ENCODE results near the gene STX4. TPM values are rescaled to one million over a fixed set of nuclear protein-coding genes. Genes with fewer than 3 reads are reported as not detected.

Gene STX4
- total RNA-seq, 1 donor from 2014 or later = 6.6 TPM

DNA sequence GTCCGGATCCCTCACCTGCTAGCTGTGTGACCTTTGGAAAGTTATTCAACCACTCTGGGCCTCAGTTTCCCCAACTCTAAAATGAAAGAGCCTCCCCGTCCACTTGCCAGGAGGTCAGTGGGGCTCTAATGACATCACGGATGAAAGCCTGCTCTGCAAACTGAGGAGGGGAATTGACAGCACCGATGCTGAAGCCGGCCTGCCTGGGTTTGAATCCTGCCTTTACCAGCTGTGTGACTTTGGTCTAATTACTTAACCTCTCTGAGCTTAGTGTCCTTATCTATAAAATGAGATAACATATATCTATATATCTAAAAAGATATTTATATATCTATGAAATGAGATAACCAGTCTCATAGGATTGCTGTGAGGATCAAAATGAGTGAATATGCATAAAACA is 24.8 kb upstream of the STX4 start:
- Mint-ChIP-seq H3K9me3 (no peaks in the 10 kb centered on the region), H3K4me3 (no peak overlapping the region), H3K27ac (no peak overlapping the region), H3K36me3 (no peaks in the 10 kb centered on the region), H3K4me1 (peaks cover 21% of the 10 kb centered on the region), H3K27me3 (ENCODE audit: insufficient read depth, low read depth) (peaks cover 19% of the 10 kb centered on the region)
- Histone ChIP-seq H3K4me1 (peaks cover 6% of the 10 kb centered on the region), H3K27me3 (peaks cover 25% of the 10 kb centered on the region), H4K20me1 (ENCODE audit: low read depth) (peaks cover 12% of the 10 kb centered on the region), H3K4me3 (no peak overlapping the region), H3F3A (ENCODE audit: low read depth) (no peaks in the 10 kb centered on the region), H3K9ac (no peak overlapping the region), H3K4me2 (no peak overlapping the region), H2AFZ (replicated peaks) (no peak overlapping the region), H3K27ac (no peak overlapping the region), H3K9me3 (ENCODE audit: low read depth) (no peaks in the 10 kb centered on the region), H3K36me3 (no peaks in the 10 kb centered on the region), H3K79me2 (ENCODE audit: low read depth) (peaks cover 6% of the 10 kb centered on the region)
- no peak for TF ChIP-seq EZH2phosphoT487 (IDR thresholded peaks at IDR 0.05)
- TF ChIP-seq EZH2 (IDR thresholded peaks at IDR 0.05) = no peak
- TF ChIP-seq, protein P1, sequence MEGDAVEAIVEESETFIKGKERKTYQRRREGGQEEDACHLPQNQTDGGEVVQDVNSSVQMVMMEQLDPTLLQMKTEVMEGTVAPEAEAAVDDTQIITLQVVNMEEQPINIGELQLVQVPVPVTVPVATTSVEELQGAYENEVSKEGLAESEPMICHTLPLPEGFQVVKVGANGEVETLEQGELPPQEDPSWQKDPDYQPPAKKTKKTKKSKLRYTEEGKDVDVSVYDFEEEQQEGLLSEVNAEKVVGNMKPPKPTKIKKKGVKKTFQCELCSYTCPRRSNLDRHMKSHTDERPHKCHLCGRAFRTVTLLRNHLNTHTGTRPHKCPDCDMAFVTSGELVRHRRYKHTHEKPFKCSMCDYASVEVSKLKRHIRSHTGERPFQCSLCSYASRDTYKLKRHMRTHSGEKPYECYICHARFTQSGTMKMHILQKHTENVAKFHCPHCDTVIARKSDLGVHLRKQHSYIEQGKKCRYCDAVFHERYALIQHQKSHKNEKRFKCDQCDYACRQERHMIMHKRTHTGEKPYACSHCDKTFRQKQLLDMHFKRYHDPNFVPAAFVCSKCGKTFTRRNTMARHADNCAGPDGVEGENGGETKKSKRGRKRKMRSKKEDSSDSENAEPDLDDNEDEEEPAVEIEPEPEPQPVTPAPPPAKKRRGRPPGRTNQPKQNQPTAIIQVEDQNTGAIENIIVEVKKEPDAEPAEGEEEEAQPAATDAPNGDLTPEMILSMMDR (IDR thresholded peaks at IDR 0.05) = no peak
- no peak for DNase-seq (ENCODE audit: low spot score)

DNA sequence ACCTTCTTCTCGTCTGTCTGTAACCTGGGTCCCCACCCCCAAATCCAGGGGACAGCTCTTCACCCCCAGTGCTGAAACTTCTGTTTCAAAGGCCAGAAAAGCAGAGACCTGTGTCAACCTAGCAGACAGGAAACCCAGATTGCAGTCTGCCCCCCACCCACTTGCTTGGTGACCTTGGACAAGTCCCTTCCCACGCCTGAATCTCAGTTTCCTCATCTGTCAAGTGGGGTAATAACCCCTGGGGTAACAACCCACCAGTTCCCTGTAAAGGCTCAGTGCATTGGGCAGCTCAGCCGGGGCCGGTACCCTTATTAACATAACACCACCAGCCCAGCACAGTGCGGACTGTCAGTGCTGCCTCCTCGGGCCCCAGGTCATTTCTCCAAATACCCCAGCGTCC is 24.2 kb upstream of the STX4 start:
- H3F3A ChIP-seq (ENCODE audit: low read depth) = no peaks in the 10 kb centered on the region
- no peak overlapping the region for H3K27ac Mint-ChIP-seq
- no peaks in the 10 kb centered on the region for H3K9me3 Mint-ChIP-seq
- no peak overlapping the region for H3K4me3 ChIP-seq
- no peak overlapping the region for H3K9ac ChIP-seq
- H3K4me2 ChIP-seq = peak overlapping the region; percentile 89
- H2AFZ ChIP-seq (replicated peaks) = no peak overlapping the region
- peaks cover 8% of the 10 kb centered on the region for H4K20me1 ChIP-seq (ENCODE audit: low read depth)
- DNase-seq (ENCODE audit: low spot score) = no peak
- H3K27me3 ChIP-seq = peaks cover 30% of the 10 kb centered on the region
- peaks cover 21% of the 10 kb centered on the region for H3K4me1 Mint-ChIP-seq
- peaks cover 19% of the 10 kb centered on the region for H3K27me3 Mint-ChIP-seq (ENCODE audit: insufficient read depth, low read depth)
- H3K36me3 ChIP-seq = no peaks in the 10 kb centered on the region
- peaks cover 6% of the 10 kb centered on the region for H3K4me1 ChIP-seq
- H3K4me3 Mint-ChIP-seq = peak overlapping the region; percentile 88
- H3K27ac ChIP-seq = no peak overlapping the region
- no peak for TF ChIP-seq EZH2 (IDR thresholded peaks at IDR 0.05)
- TF ChIP-seq, protein P1 (IDR thresholded peaks at IDR 0.05) = no peak
- no peaks in the 10 kb centered on the region for H3K9me3 ChIP-seq (ENCODE audit: low read depth)
- no peaks in the 10 kb centered on the region for H3K36me3 Mint-ChIP-seq
- H3K79me2 ChIP-seq (ENCODE audit: low read depth) = peaks cover 6% of the 10 kb centered on the region

DNA sequence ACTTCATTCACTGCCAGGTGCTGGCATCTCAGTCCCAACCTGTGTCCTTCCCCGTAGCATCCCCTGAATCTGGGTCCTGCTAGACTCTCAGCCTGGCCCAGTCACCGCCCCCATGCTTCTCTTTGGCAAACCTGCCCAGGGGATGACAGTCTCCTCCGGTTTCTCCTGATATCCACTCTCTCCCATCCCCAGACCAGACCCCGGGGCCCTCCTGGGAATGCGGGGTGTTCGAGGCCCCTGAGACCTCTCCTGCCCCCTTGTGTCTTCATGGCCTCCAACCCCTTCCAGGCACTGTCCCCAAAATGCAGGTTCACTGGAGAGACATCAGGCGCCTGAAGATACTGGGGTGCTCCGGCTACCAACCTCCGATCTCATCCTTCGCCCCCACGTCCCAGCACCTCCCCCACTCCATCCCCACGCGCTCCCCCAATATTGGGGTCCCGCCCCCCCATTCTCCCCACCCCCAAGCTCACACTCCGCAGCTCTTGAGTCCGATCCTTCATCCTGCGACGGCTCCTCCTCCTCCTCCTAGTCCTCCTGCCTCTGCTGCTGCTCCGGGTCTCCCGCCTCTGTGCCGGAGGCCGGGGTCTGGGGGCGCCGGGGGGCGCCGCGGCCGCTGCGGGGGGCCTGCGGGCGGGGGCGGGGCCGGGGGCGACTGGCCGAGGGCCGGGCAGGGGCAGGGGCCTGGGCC is 23.3 kb upstream of the STX4 start:
- Histone ChIP-seq H3K27me3 (peaks cover 34% of the 10 kb centered on the region), H3K4me1 (peaks cover 6% of the 10 kb centered on the region), H2AFZ (replicated peaks) (no peak overlapping the region), H3K79me2 (ENCODE audit: low read depth) (peaks cover 6% of the 10 kb centered on the region), H3K36me3 (no peaks in the 10 kb centered on the region), H3K4me2 (peak overlapping the region; percentile 89), H3K9ac (no peak overlapping the region), H3K4me3 (peak overlapping the region; percentile 62), H3K27ac (no peak overlapping the region), H3K9me3 (ENCODE audit: low read depth) (no peaks in the 10 kb centered on the region), H4K20me1 (ENCODE audit: low read depth) (peaks cover 5% of the 10 kb centered on the region), H3F3A (ENCODE audit: low read depth) (no peaks in the 10 kb centered on the region)
- Mint-ChIP-seq H3K36me3 (no peaks in the 10 kb centered on the region), H3K4me1 (peaks cover 21% of the 10 kb centered on the region), H3K27ac (no peak overlapping the region), H3K27me3 (ENCODE audit: insufficient read depth, low read depth) (peaks cover 19% of the 10 kb centered on the region), H3K4me3 (peak overlapping the region; percentile 88), H3K9me3 (no peaks in the 10 kb centered on the region)
- TF ChIP-seq, protein P1 (IDR thresholded peaks at IDR 0.05) = peak; percentile 36
- TF ChIP-seq EZH2phosphoT487 (IDR thresholded peaks at IDR 0.05) = no peak
- DNase-seq (ENCODE audit: low spot score) = peak; percentile 38
